NOMO-1 treated with dmso at 0.1 percent for 144 hours (cell line): Measurements from ENCODE around the gene NPAS3.

Source experiments
- DNase-seq: peaks from one replicate; lab custom pipeline; 2025; ENCODE audit not compliant: unreplicated experiment; lab: John Stamatoyannopoulos, UW

The NPAS3 gene

GRCh38 chr14:33696165-33696564 is 757.5 kb downstream of the NPAS3 start:
- no peak for DNase-seq

- no peak for DNase-seq
Measured at GRCh38 chr14:33699300-33699983, 760.8 kb downstream of the NPAS3 start.

- DNase-seq = no peak
Measured at GRCh38 chr14:33700052-33700451, 761.4 kb downstream of the NPAS3 start.

DNA sequence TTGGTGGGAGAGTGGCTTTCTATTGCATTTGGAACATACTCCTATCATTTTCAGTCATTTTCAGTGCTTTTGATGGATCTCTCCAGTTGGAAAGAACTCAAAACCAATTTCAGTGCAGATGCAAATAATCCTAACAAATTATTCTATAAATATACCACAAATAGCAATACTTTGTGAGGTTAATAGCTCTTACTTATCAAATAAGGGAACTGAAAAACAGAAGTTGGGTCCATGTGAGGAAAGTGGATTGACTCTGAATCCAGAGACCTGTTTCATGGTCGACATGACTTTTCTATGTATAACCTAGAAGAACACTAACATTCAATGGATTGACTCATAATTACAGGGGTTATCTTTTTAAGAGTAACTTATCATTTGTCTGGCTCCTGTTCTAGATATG is 763.6 kb downstream of the NPAS3 start:
- no peak for DNase-seq

GRCh38 chr14:33704481-33704880 is 765.8 kb downstream of the NPAS3 start:
- no peak for DNase-seq

DNA sequence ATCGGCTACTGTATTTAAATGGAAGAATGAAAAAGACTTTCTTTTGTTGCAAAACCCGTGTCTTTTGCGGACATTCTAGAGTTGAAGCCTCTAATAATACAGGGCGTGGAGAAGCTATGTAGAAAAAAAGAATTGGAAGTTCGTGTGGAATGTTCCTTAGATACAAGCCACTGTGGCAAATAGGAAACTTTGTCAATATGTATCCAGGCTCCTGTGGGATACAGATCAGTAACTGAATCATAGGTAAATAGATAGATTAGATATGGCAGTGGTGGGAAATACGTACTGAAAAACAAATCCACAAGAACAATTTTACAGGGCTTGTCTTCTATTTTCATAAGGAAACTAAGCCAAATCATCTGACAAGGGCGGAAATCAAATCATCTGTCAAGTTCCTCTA is 766.8 kb downstream of the NPAS3 start:
- DNase-seq = no peak

GRCh38 chr14:33707716-33708115 is 769.0 kb downstream of the NPAS3 start:
- no peak for DNase-seq

DNA sequence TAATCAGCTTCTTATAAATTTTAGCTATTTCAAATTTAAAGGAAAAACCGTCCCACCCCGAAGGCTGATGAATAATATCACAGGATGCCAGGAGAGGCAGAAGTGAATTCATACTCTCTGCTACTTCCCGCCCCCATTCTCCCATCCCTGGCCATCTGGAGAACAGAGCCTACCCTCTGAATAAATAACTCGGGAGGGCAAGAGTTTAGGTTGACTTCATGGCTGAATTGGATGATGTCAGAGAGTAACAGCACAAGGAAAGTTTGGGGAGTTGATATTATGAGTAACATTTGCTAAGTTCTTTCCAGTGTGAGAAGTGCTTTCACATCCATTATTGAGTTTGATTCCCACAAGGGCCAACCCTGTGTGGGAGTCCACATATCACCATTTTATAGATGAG is 770.6 kb downstream of the NPAS3 start:
- no peak for DNase-seq

DNA sequence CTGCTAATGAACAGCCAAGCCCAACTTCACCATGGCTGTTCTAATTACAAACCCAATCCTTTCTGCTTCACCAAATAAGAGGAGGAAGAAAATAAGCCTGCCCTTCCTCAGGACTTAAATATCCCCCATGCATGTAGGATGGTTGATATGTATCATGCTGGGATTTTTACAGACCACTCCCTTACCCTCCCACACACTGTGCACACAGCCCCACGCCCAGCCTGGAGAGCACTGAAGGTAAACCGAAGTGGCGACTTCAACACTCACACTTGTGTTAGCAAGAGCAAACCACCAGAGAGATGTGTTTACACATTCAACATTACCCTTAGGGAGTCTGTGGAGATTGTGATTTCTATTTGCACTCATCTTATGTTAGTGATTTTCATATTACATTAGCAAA is 771.0 kb downstream of the NPAS3 start:
- DNase-seq = no peak

- DNase-seq = no peak
Measured at GRCh38 chr14:33710273-33710672, 771.6 kb downstream of the NPAS3 start.

DNA sequence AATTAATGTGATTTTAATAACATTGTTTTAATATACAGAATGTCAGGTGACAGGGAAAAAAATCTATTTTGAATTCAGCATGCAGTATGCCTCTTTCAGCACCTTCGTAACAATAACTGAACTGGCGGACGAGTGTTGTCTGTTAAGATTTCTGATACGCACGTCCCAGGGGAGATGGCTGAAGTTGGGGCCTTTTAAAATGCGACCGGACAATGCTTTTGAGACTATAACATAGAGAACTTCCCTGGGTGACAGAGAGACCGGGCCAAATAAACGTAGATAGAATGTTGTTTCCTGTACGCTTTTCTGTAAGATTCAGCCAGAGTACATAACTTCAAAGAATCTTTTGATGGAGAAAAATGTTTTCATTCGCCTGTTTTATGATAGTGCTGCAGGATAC is 772.5 kb downstream of the NPAS3 start:
- DNase-seq = no peak

GRCh38 chr14:33711811-33712216 is 773.1 kb downstream of the NPAS3 start:
- no peak for DNase-seq

- DNase-seq = no peak
Measured at GRCh38 chr14:33714527-33715226, 776.0 kb downstream of the NPAS3 start.

DNA sequence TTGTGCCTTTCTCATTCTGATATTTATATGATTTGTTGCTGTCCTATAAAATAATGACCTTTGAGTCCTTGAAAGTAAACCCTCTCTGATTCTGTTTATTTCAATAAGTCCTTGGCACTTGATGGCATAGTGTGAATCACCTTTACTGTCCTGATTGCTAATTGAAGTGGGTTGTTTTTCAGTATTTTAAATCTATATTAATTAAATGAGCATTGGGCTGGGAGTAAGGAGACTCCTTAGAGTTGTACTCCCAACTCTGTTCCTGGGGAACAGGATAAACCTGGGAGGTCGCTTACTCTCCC is 776.5 kb downstream of the NPAS3 start:
- DNase-seq = no peak

DNA sequence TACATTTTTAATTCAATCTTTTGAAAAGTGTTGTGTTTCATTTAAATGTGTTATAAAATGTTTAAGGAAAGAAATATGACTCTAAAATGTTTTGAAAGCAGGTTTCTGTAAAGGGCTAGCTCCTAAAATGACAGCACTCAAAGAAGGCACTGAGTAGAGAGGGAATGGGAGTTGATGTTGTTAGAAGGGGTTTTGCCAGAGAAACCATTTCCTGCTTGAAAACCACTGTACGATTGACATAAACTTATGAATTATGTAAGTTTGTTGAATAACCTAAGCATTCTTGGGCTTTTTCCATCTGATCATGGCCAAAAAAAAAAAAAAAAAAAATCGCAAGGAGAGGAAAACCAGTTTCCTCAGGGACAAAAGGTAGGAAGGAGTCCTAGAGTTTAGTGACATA is 778.2 kb downstream of the NPAS3 start:
- no peak for DNase-seq

DNA sequence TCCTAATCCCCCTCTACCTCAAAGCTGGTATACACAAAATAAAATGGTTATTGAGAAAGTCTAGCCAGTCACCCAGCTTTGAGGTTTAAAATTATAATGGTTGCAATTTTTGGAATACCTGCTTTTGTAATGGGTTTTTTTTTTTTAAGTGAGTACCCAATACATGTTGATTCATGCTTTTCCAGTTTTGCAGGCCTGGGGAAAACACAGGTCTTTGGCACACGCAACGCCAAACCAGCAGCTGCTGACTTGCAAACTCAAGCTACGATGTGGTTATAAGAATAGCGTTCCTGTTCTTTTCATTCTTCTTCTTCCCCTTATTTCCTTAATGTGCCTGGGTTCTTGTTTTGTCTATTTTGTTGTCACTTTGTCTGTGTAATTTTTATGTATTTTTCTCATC is 779.2 kb downstream of the NPAS3 start:
- no peak for DNase-seq

GRCh38 chr14:33720284-33720787 is 781.7 kb downstream of the NPAS3 start:
- DNase-seq = no peak

- DNase-seq = no peak
Measured at GRCh38 chr14:33726685-33727084, 788.0 kb downstream of the NPAS3 start.

DNA sequence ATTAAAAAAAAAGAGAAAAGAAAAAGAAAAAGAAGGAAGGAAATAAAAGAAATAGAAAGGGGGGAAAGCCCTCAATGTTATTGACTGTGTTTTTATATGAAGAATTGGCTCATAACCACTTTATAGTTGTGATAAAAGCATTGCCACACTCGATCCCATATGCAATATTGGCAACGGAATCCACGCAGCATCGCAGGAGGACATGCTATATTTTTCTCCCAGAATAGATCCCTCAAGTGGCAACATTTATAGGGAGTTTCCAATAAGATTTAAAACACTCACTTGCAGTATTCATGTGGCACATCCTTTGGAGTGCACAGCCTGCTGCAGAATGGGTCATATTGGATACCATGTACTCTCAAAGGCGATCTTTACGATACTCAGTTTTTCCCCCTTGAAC is 788.9 kb downstream of the NPAS3 start:
- no peak for DNase-seq

GRCh38 chr14:33728010-33728498 is 789.4 kb downstream of the NPAS3 start:
- no peak for DNase-seq

DNA sequence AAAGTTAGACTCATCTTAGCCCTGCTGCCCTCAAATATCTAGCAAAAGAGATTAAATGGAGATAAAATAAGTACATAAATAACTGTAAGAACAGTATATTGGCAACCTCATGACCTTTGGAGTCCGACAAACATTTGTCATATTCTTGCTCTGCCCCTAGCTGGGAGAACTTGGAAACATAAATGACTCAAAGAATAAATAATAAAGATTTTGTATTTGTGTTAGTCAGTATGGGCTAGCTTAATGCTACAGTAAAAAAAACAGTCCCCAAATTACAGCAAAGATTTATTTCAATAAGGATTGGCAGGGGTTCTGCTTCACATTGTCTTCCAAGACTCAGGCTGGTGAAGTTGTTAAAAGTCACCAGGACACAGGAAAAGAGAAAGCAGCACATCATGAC is 791.5 kb downstream of the NPAS3 start:
- no peak for DNase-seq

GRCh38 chr14:33732175-33732574 is 793.5 kb downstream of the NPAS3 start:
- DNase-seq = no peak

- no peak for DNase-seq
Measured at GRCh38 chr14:33733310-33733709, 794.6 kb downstream of the NPAS3 start.
